Spleen (tissue), 7 donors: ENCODE results near the gene TMEM108.

ENCODE experiments used
- CTCF ChIP-seq, 11 experiments: fragments of 200-600 bp in 7 of 11; fragments of 450-650 bp in 4 of 11; sonication (generic) in 4 of 11; IDR thresholded peaks in 8 of 11; conservative IDR thresholded peaks in 3 of 11; 1 replicate in 7 of 11; 2 replicates in 4 of 11; pipeline versions ENCODE4 v1.4.0 to v1.8.0; 2016 to 2021; ENCODE audit warnings: antibody characterized with exemption in 11 of 11, inconsistent platforms in 4 of 11, mild to moderate bottlenecking in 1 of 11
- POLR2AphosphoS5 ChIP-seq, 3 donors: sonication (generic); formaldehyde crosslinking; IDR thresholded peaks; one replicate each; pipeline ENCODE4 v1.5.1; 2017; ENCODE audit warnings: antibody characterized with exemption in 3 of 3
- donor health status: DM: no; HTN: no; CAD: no; lungs with moderate emphysema.
- donor health status: DM: no; HTN: no; CAD: no.
- donor health status: DM: no; HTN: no; CAD: no.

GRCh38 chr3:133274477-133274876 lies 236.3 kb downstream of the TMEM108 start:
- TF ChIP-seq CTCF (IDR thresholded peaks at IDR 0.05 in 8 of 11, conservative IDR thresholded peaks at IDR 0.05 in 3 of 11) (no peak), POLR2AphosphoS5 (IDR thresholded peaks at IDR 0.05) (no peak)
